Thymus (tissue), 11 donors: Measurements from ENCODE around the gene PICALM. TPM values are rescaled to one million over a fixed set of nuclear protein-coding genes. Genes with fewer than 3 reads are reported as not detected.
A peak's percentile ranks its signal among the peaks of the same experiment; 100 is the strongest.

ENCODE experiments used
- DNase-seq, 9 donors: peaks; one replicate each; pipeline ENCODE4 v3.0.0-alpha.2; 2013; ENCODE audit warnings: low spot score in 9 of 9, low read depth in 6 of 9, missing footprints in 1 of 9
- H3K27ac ChIP-seq, 2 donors: one replicate each; pipeline ENCODE4 v1.5.1; 2013; ENCODE audit warnings: control low read depth in 1 of 2, low read depth in 1 of 2, low read length in 1 of 2, mild to moderate bottlenecking in 1 of 2, moderate library complexity in 1 of 2
- H3K27me3 ChIP-seq, 2 donors: one replicate each; pipeline ENCODE4 v1.5.1; 2013; ENCODE audit warnings: low read length in 1 of 2; ENCODE audit not compliant: control insufficient read depth in 2 of 2, insufficient read depth in 1 of 2
- H3K36me3 ChIP-seq, 2 donors: one replicate each; pipeline ENCODE4 v1.5.1; 2013; ENCODE audit warnings: low read length in 1 of 2, mild to moderate bottlenecking in 1 of 2, moderate library complexity in 1 of 2; ENCODE audit not compliant: control insufficient read depth in 2 of 2, insufficient read depth in 2 of 2
- H3K4me1 ChIP-seq, 2 donors: one replicate each; pipeline ENCODE4 v1.5.1; 2013; ENCODE audit warnings: low read length in 2 of 2; ENCODE audit not compliant: control insufficient read depth in 2 of 2, insufficient read depth in 2 of 2
- H3K4me3 ChIP-seq, 2 donors: one replicate each; pipeline ENCODE4 v1.5.1; 2013; ENCODE audit warnings: low read length in 2 of 2, control low read depth in 1 of 2, mild to moderate bottlenecking in 1 of 2
- H3K9me3 ChIP-seq, 2 donors: one replicate each; pipeline ENCODE4 v1.5.1; 2013; ENCODE audit warnings: low read length in 1 of 2, mild to moderate bottlenecking in 1 of 2; ENCODE audit not compliant: control insufficient read depth in 2 of 2, insufficient read depth in 1 of 2
- WGBS: extraction: QIAGEN DNeasy Blood & Tissue Kit; methylation state at CpG from one replicate; pipeline ENCODE4 v1.1.7; 2013; 5-methylcytosine and 5-hydroxymethylcytosine counted together
- polyA plus RNA-seq: library from polyadenylated mRNA; stranded (reverse); fragments of 200-250 nt; gene quantifications from one replicate; pipeline ENCODE4 v1.2.3, GENCODE V29; 2013
- total RNA-seq: library from RNA; stranded (reverse); fragments of 120-200 nt; gene quantifications from one replicate; pipeline ENCODE4 v1.2.4, GENCODE V29; 2013
- donor health status: healthy.

Gene PICALM
- total and polyA plus RNA-seq, 2 donors, result 93.1 to 111 TPM

- Histone ChIP-seq H3K27ac (no peak overlapping the region), H3K4me3 (no peak overlapping the region), H3K27me3 (no peaks in the 10 kb centered on the region), H3K36me3 (no peaks in the 10 kb centered on the region), H3K4me1 (peaks cover 0 to 2% of the 10 kb centered on the region in 2 donors), H3K9me3 (no peaks in the 10 kb centered on the region)
- WGBS, result 95% methylated on average over 1 of the region's 1 CpG
- DNase-seq, result no peak
Measured at GRCh38 chr11:86046116-86046515, 22.8 kb downstream of the PICALM start.

- H3K9me3 ChIP-seq, result no peaks in the 10 kb centered on the region
- no peaks in the 10 kb centered on the region for H3K27me3 ChIP-seq
- 97% methylated on average over 9 of the region's 9 CpGs for WGBS
- H3K4me1 ChIP-seq, result peaks cover 0 to 2% of the 10 kb centered on the region in 2 donors
- H3K27ac ChIP-seq, result no peak overlapping the region
- H3K4me3 ChIP-seq, result no peak overlapping the region
- DNase-seq, result no peak
- no peaks in the 10 kb centered on the region for H3K36me3 ChIP-seq
Measured at GRCh38 chr11:86043765-86044503, 24.9 kb downstream of the PICALM start.

DNA sequence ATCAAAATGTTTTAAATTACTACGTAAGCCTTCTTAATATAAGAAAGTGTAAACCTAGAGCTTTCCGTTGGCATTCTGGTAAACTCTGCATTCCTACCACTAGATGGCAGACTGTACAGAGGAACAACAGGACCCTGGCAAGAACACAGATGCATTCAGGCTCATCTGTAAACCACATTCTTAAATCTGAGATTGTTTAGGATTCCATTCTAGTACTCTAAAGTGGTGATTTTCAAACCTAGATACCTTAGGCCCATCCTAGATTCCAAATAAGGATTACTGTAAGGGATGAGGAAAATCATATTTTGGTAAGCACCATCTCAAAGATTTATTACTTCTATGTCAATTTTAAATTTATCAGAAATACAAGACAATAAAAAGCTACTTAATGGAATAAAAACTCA lies 26.9 kb downstream of the PICALM start:
- Histone ChIP-seq H3K9me3 (no peaks in the 10 kb centered on the region), H3K27ac (no peak overlapping the region), H3K4me3 (no peak overlapping the region), H3K36me3 (peaks cover 0 to 4% of the 10 kb centered on the region in 2 donors), H3K27me3 (no peaks in the 10 kb centered on the region), H3K4me1 (peaks cover 0 to 2% of the 10 kb centered on the region in 2 donors)
- peak; percentile 59 to 88 (median 71) for DNase-seq
- WGBS, result 5% methylated on average over 2 of the region's 2 CpGs

DNA sequence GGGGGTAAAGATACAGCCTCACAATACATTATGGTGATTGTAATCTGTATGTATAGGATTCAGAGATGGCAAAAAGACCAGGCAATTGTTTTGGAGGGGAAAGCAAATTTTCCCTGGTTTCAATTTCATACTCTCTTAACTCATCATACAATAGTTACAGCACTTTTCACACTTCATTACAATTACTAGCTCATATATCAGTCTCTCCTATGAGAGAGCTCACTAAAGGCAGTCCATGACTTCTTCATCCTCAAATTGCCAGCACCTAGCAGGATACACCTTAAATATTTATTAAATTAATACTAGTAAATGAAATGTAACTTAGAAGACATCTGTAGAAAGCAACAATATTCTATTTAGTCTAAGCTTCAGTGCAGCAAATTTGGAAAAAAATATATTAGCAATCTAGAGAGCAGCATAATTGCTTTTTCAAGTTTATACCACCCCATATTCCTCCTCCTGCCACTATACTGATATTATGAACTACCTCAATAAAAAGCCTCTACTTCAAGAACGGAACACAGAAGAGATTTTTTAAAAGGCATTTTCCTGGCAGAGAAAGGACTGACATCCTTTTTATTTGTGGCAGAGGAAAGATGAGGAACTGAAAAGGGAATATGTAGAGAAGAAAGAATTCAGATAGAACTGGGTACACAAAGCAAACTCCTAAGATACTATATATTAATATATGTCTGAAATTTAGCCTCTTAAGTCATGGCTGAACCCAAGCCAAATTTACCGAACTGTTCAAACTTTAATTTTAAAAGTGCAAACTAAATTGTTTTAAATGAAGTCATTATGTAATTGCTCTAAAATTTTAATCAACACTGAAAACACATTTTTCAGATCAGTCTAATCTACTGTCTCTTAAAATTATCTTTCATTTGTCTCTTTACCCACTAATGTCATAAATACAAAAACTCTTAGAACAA lies 27.7 kb downstream of the PICALM start:
- Histone ChIP-seq H3K27ac (no peak overlapping the region), H3K36me3 (peaks cover 0 to 4% of the 10 kb centered on the region in 2 donors), H3K9me3 (no peaks in the 10 kb centered on the region), H3K27me3 (no peaks in the 10 kb centered on the region), H3K4me3 (no peak overlapping the region), H3K4me1 (peaks cover 0 to 2% of the 10 kb centered on the region in 2 donors)
- WGBS, result 91% methylated on average over 2 of the region's 2 CpGs
- no peak for DNase-seq

- Histone ChIP-seq H3K27ac (no peak overlapping the region), H3K27me3 (no peaks in the 10 kb centered on the region), H3K36me3 (peaks cover 0 to 4% of the 10 kb centered on the region in 2 donors), H3K4me1 (peaks cover 0 to 2% of the 10 kb centered on the region in 2 donors), H3K9me3 (no peaks in the 10 kb centered on the region), H3K4me3 (no peak overlapping the region)
- DNase-seq, result no peak
Measured at GRCh38 chr11:86039094-86039493, 29.8 kb downstream of the PICALM start.

- H3K9me3 ChIP-seq, result no peaks in the 10 kb centered on the region
- H3K4me3 ChIP-seq, result no peak overlapping the region
- no peaks in the 10 kb centered on the region for H3K27me3 ChIP-seq
- peaks cover 0 to 4% of the 10 kb centered on the region in 2 donors for H3K36me3 ChIP-seq
- peaks cover 0 to 2% of the 10 kb centered on the region in 2 donors for H3K4me1 ChIP-seq
- H3K27ac ChIP-seq, result no peak overlapping the region
- WGBS, result 98% methylated on average over 4 of the region's 4 CpGs
- no peak for DNase-seq
Measured at GRCh38 chr11:86037743-86038142, 31.1 kb downstream of the PICALM start.

GRCh38 chr11:86035920-86036319 lies 33.0 kb downstream of the PICALM start:
- WGBS, result 99% methylated on average over 2 of the region's 2 CpGs
- peaks cover 3 to 8% of the 10 kb centered on the region in 2 donors for H3K36me3 ChIP-seq
- H3K27ac ChIP-seq, result no peak overlapping the region
- H3K4me3 ChIP-seq, result no peak overlapping the region
- H3K4me1 ChIP-seq, result no peaks in the 10 kb centered on the region
- no peaks in the 10 kb centered on the region for H3K9me3 ChIP-seq
- H3K27me3 ChIP-seq, result no peaks in the 10 kb centered on the region
- DNase-seq, result no peak

GRCh38 chr11:86035164-86035563 lies 33.7 kb downstream of the PICALM start:
- H3K27ac ChIP-seq, result no peak overlapping the region
- no peaks in the 10 kb centered on the region for H3K9me3 ChIP-seq
- no peaks in the 10 kb centered on the region for H3K4me1 ChIP-seq
- no peak overlapping the region for H3K4me3 ChIP-seq
- no peaks in the 10 kb centered on the region for H3K27me3 ChIP-seq
- no peak for DNase-seq
- 87% methylated on average over 1 of the region's 1 CpG for WGBS
- H3K36me3 ChIP-seq, result peaks cover 7 to 15% of the 10 kb centered on the region in 2 donors

- WGBS, result over 99% methylated on average over 2 of the region's 2 CpGs
- H3K27ac ChIP-seq, result no peak overlapping the region
Measured at GRCh38 chr11:86034710-86035109, 34.2 kb downstream of the PICALM start.

More at GRCh38 chr11:86034710-86035109, 34.2 kb downstream of the PICALM start:
- Histone ChIP-seq H3K27me3 (no peaks in the 10 kb centered on the region), H3K36me3 (peaks cover 7 to 16% of the 10 kb centered on the region in 2 donors), H3K4me1 (no peaks in the 10 kb centered on the region), H3K9me3 (no peaks in the 10 kb centered on the region), H3K4me3 (no peak overlapping the region)
- DNase-seq, result no peak
